Caki2 (cell line): ENCODE measurements around the gene ECD. TPM values are rescaled to one million over a fixed set of nuclear protein-coding genes. Genes with fewer than 3 reads are reported as not detected.
"Not testable (repeated sequence)": the region's sequence is repeated elsewhere in the genome, so short reads cannot be mapped to it uniquely, and the experiment has no call there.

Experiments used
- DNase-seq: peaks from one replicate; pipeline ENCODE4 v3.0.0-alpha.2; 2015; ENCODE audit warnings: low read depth
- in situ Hi-C: cut with HindIII; loops from 2 replicates; pipeline ENCODE4 v1.10.0; 2016; ENCODE audit warnings: low sequenced_read_pairs, low pct_unique_long_range_greater_than_20kb, mixed read lengths
- total RNA-seq: library from RNA; depleted of rRNA; stranded (reverse); fragments of >200 nt; shearing (Covaris generic); gene quantifications from 2 replicates; pipeline ENCODE4 v1.2.3, GENCODE V29; 2014; ENCODE audit warnings: low replicate concordance

Gene ECD
- total RNA-seq, 1 experiment from 2014 or later = 45.7 TPM

- in situ Hi-C loops = no loop called here
- DNase-seq = peak; percentile 18
Measured at GRCh38 chr10:73166972-73167371, 836 bp downstream of the ECD start.

- in situ Hi-C loops = no loop called here
- DNase-seq = no peak
Measured at GRCh38 chr10:73163096-73163495, 4.7 kb downstream of the ECD start.

GRCh38 chr10:73161662-73162061, 6.1 kb downstream of the ECD start:
- in situ Hi-C loops = no loop called here
- DNase-seq = no peak

- in situ Hi-C loops = no loop called here
- no peak for DNase-seq
Measured at GRCh38 chr10:73161079-73161478, 6.7 kb downstream of the ECD start.

GRCh38 chr10:73159038-73159648, 8.7 kb downstream of the ECD start:
- DNase-seq = peak; percentile 39
- in situ Hi-C loops = no loop called here

- DNase-seq = no peak
- in situ Hi-C loops = no loop called here
Measured at GRCh38 chr10:73156054-73156453, 11.8 kb downstream of the ECD start.

GRCh38 chr10:73152009-73152408, 15.8 kb downstream of the ECD start:
- in situ Hi-C loops = no loop called here
- DNase-seq = no peak

GRCh38 chr10:73150633-73151413, 17.0 kb downstream of the ECD start:
- in situ Hi-C loops, DNase-seq: not testable (repeated sequence)

GRCh38 chr10:73141603-73142002, 26.2 kb downstream of the ECD start:
- DNase-seq = no peak
- in situ Hi-C loops = no loop called here

GRCh38 chr10:73139251-73139650, 28.6 kb downstream of the ECD start:
- no peak for DNase-seq
- in situ Hi-C loops = no loop called here

GRCh38 chr10:73136627-73137026, 31.2 kb downstream of the ECD start:
- no peak for DNase-seq
- in situ Hi-C loops = no loop called here

- DNase-seq = no peak
- in situ Hi-C loops = no loop called here
Measured at GRCh38 chr10:73134727-73135126, 33.1 kb downstream of the ECD start.

- in situ Hi-C loops = no loop called here
- no peak for DNase-seq
Measured at GRCh38 chr10:73131913-73132686, 35.7 kb downstream of the ECD start.

- no peak for DNase-seq
Measured at GRCh38 chr10:73131301-73131700, 36.5 kb downstream of the ECD start.

GRCh38 chr10:73126343-73126742, 41.5 kb downstream of the ECD start:
- in situ Hi-C loops = no loop called here
- no peak for DNase-seq

More at GRCh38 chr10:73131301-73131700, 36.5 kb downstream of the ECD start:
- in situ Hi-C loops = no loop called here

- in situ Hi-C loops = no loop called here
Measured at GRCh38 chr10:73119952-73120351, 47.9 kb downstream of the ECD start.

GRCh38 chr10:73119457-73119856, 48.4 kb downstream of the ECD start:
- no peak for DNase-seq
- in situ Hi-C loops = no loop called here

More at GRCh38 chr10:73119952-73120351, 47.9 kb downstream of the ECD start:
- no peak for DNase-seq

GRCh38 chr10:73117976-73118743, 49.6 kb downstream of the ECD start:
- in situ Hi-C loops = no loop called here
- peak; percentile 28 for DNase-seq
